SKM-1 (cell line): Measurements from ENCODE around the gene TNRC18.
"Not testable (repeated sequence)": the region's sequence is repeated elsewhere in the genome, so short reads cannot be mapped to it uniquely, and the experiment has no call there.

Experiments used
- DNase-seq: peaks from one replicate; lab custom pipeline; 2025; ENCODE audit not compliant: unreplicated experiment; lab: John Stamatoyannopoulos, UW

The TNRC18 gene

DNA sequence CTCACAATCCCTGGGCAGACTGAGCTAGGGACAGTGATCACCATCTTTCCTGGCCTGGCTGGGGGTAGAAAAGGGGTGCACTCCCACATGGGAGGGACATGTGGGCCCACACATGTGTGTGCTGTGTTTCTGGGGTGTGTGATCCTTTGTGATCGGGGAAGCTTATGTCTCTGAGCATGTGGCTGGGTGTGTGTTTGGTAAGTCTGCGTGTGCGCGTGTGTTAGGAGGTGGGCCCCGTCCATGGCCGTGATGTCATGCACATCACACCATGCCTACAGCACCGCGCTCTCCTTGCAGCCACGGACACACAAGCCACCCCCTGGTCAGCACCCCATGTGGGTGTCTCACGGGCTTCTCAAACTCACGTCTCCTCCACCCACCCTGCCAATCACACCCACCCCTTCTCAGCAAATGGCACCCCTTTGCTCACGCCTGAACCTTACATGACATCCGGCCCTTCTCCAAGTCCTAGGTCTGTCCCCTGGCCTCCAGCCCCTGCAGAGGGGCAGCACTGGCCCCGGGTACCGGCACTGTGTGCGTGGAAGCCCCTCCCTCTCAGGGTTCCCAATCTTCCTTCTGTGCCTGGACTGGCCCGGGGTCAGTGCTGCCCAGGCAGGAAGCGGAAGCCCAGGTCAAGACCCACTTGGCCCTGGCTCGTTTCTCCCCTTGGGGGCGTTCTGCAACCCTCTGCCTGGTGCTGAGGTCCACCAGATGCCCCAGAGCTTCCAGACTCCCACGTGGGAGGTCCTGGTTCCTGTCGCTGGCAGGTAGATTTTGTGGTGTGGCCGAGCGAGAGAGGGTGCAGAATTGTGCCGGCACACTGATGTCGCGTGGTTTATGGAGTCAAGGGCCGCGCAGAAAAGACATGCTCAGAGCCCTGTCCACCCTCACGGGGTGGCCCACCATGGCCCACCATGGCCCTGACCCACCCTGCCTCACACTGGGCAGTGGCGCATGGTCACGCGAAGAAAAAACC lies 128.3 kb downstream of the TNRC18 start:
- DNase-seq, result no peak

DNA sequence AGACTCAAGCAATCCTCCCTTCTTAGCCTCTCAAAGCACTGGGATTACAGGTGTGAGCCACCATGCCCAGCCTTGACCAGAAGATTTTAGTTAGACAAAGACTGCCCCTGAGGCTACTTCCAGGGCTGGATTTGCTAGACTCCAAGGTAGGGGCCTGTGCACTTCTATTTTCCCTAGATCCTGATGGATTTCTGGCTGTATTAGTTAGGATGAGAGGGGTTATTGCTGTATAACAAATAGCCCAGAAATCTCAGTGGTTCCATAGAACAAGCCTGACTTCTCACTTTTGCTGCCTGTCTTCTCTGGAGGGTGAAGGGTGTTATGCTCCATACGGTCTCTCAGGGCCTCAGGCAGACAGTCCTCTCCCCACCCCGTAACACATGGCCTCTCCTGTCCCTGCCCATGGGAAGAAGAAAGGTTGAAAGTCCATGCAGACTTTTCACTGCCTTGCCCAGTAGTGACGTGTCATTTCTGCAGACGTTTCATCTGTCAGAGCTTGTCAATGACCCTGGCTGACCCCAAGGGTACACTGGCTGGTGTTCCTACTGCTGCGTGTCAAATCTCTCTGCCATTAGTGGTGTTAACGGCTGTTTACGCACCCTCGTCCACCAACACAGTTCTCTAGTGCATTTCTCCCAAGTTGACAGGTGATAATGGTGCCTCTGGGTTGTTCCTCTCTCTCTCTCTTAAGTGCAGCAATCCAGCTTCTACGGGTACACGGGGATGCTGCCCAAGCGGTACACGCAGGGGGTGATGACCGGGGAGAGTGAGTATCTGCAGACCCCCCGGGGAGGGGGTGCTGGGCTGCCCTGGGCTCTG lies 129.3 kb downstream of the TNRC18 start:
- no peak for DNase-seq

DNA sequence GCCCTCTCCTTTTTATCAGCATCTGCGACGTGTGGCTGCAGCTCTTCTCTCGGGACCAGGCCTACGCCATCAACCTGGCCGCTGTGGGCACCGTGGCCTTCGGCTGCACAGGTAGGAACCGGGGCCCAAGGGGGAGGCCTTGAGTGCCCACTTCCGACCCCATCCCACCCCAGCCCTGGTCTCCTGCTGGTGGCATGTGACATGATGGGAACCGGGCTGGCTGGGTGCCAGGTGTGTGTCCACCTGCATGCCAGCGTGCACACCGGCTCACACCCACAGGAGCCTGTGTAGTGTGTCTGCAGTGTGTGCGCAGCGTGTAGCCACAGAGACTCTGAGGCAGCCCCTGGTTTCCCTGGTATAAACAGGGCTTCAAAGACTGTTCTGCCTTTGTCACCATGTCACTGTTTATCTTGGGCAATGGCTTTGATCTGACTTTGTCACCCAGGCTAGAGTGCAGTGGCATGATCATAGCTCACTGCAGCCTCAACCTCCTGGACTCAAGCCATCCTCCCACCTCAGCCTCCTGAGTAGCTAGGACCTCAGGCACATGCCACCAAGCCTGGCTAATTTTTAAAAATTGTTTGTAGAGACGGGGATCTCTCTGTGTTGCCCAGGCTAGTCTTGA lies 131.8 kb downstream of the TNRC18 start:
- DNase-seq, result not testable (repeated sequence)

DNA sequence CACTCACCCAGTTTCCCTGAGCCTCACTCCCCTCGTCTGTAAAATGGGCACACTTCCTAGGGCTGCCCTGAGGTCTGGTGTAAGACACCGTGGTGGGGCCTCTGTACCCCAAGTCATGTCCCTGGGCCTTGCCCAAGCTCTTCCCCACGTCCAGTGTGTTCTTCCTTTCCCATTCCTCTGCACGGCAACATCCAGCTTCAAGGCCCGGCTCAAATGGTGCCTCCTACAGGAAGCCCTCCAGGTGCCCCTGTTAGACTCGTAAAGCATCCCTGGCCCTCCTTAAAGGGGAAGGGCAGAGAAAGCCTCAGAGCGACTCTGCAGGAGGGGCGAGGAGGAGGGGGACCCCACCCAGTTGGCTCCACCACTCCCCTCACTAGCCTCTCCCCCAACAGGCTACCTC lies 132.3 kb downstream of the TNRC18 start:
- no peak for DNase-seq

DNA sequence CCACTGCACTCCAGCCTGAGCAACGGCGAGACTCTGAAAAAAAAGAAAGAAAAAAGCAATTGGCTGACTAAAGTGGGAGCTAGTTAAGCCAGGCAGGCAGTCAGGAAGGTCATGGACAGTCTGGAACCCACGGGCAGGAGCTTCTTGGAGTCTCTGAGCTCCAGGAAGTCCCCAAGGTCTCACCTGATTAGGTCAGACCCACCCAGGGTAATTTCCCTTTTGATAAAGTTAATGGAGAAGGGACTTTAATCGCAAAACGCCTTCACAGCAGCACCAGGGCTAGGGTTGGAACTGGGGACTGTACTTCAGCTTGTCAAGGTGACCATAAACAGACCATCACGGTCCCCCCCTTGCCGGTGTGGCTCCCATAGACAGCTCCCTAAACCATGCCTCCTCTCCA lies 134.3 kb downstream of the TNRC18 start:
- no peak for DNase-seq

DNA sequence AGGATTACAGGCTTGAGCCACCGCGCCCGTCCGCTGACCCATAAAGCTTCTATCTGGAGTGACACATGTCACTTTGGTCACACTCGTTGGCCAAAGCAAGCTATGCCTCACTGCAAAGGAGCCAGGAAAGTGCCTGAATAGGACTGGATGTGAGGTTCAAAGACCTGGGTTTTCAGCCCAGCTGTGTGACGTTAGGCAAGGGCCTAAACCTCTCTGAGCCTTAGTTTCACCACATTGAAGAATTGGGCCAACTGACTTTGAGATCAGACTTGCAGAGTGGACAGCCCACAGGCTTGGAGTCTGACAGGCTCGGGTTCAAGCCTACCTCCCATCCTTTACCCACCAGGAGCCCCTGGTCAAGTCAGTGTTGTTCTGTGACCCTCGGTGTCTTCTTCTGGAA lies 135.1 kb downstream of the TNRC18 start:
- DNase-seq, result not testable (repeated sequence)

DNA sequence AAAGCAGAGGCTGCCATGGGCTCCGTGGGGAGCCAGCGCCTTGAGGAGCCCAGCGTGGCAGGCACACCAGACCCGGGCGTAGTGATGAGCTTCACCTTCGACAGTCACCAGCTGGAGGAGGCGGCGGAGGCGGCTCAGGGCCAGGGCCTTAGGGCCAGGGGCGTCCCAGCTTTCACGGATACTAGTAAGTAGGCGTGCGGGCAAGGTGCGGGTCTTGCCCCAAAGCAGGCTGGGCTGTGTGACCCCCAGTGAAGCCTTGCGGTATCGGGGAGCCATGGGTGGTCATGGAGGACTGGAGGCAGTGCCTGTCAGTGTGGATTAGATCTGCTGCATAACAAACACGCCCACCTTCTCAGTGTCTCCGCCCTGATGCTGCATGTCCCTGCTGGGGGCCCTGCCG lies 135.8 kb downstream of the TNRC18 start:
- no peak for DNase-seq

DNA sequence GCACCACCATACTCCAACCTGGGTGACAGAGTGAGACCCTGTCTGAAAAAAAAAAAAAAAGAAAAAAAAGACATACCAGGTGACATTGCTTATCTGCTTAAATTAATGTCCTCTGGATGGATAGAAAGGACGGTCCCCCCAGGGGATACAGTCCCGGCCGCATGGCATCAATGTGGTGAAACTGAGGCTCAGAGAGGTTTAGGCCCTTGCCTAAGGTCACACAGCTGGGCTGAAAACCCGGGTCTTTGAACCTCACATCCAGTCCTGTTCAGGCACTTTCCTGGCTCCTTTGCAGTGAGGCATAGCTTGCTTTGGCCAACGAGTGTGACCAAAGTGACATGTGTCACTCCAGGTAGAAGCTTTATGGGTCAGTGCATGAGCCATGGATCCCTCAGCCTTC lies 136.3 kb downstream of the TNRC18 start:
- DNase-seq, result not testable (repeated sequence)

DNA sequence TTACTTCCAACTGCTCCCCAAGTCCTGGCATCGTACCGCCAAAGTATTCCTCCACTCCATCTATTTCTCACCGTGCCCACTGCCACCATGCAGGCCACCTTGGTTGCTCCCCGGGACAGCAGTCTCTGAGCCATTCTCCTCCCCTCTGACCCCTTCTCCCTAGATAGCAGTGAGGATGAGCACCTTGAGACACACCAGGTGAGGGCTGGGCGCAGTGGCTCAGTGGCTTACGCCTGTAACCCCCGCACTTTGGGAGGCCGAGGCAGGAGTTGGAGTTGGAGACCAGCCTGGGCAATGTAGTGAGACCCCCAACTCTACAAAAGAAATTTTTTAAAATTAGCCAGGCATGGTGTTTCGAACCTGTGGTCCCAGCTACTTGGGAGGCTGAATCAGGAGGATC lies 136.7 kb downstream of the TNRC18 start:
- no peak for DNase-seq

DNA sequence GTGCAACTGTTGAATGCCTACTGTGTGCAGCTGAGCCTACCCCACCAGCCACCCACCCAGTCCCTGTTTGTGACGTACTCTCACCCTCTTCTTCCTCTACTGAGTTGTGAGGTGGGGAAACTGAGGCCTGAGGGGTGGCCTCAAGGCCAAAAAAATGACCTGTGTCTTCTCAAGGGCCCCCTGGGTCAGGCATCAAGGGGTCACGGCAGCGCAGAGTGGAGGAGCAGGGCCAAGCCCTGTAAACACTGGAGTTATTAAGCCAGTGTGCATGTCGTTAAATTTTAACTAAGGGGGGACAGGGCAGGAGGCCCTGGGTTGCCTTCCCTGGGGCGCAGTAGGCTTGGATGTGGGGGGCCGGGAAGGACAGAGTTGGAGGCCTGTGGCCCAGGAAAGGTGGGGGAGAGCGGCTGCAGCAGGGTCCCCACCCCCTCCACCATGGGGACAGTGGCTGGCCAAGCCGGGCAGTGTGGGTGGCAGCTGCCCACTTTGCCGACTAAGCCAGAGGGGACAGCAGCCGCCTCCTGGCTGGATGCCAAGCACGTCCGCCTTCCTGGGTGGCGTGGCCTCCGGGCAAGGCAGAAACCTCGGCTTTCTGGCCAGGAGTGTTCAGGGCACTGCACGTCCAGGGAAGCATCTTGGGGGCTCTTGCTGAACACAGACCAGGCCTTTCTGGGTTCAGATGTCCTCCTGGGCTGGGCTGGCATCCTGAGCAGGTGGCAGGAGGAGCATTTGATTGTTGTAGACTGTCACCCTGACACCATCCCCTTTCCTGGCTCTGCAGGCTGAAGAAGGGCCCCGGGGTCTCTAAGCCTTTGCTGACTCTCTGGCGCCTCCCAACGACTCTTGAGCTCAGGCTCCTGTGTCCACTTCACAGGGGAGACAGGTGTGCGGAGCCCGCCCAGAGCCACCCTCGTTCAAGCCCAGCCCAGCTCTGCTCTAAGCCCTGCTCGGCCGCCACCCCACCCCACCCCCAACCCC lies 139.0 kb downstream of the TNRC18 start:
- no peak for DNase-seq

DNA sequence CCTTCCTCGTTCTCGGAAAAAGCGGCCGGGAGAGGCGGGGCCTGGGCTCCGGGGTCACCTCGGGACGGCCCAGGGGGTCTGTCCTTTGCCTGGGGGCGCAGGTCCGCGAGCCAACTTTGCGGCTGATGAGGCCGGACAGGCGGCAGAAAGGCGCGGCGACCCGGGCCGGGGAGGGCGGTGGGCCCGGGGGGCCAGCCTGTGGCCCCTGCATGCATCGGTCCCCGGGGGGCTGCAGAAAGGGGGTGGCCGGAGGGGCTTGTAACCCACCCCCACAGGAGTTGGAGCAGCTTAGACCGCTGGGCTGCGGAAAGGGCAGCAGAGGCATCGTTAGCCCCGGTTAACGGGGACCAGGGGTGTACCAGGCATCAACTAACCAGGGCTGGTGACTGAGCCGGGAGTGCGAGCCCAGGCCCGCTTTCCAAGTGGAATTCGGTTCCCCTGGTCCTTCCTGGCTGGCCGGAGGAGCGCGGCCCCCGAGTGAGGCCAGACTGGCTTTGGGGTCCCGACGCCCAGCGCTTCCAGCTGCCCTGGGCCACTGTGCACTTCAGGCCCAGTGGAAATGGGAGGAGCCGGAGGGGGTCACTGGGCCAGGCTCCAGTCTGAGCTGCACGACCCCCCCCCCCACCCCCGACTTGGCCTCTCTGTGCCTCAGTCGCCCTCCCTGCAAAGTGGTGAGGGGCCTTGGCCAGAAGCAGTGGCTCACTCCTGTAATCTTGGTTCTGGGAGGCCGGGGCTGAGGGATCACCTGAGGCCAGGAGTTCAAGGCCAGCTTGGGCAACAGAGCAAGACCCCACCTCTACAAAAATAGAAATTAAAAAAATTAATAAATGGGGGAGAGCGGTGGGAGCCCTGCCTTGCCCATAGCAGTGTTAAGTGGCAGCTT lies 140.0 kb downstream of the TNRC18 start:
- DNase-seq, result no peak

DNA sequence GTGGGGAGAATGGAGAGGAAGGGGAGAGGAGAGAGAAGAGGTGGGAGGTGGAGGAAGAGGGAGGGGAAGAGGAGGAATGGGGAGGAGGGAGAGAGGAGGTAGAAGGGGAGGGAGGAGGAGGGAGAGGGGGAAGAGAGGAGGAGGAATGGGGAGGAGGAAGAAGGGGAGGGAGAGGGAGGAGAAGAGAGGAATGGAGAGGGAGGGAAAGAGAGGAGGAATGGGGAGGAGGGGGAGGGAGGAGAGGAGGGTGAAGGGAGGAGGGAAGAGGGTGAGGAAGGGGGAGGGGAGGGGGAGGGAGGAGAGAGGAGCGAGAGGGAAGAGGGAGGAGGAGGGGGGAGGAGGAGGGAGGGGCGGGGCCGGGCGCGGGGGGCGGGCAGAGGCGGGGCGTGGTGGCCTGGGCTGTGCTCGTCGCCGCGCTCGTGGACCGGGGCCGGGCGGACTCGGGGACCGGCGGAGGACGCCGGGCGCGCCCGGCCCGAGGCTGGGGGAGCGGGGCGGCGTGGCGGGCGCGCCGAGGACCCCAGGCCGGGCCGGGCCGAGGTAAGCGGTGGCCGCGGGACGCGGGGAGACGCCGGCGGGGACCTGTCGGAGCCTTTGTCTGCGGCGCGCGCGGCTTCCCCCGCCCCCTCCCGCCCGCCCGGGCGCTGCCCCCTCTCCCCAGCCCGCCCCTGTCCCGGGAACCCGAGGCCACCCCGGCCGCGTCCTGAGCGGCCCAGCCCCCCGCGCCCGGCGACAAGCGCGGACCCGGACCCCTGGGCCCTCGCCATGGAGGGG lies 140.9 kb downstream of the TNRC18 start, which contains the start of gene SLC29A4:
Gene SLC29A4, plus strand, starts transcription at position 401 of the 774 bp plus-strand sequence. CDS start 4,874 bp downstream, outside the sequence.
- DNase-seq, result no peak

DNA sequence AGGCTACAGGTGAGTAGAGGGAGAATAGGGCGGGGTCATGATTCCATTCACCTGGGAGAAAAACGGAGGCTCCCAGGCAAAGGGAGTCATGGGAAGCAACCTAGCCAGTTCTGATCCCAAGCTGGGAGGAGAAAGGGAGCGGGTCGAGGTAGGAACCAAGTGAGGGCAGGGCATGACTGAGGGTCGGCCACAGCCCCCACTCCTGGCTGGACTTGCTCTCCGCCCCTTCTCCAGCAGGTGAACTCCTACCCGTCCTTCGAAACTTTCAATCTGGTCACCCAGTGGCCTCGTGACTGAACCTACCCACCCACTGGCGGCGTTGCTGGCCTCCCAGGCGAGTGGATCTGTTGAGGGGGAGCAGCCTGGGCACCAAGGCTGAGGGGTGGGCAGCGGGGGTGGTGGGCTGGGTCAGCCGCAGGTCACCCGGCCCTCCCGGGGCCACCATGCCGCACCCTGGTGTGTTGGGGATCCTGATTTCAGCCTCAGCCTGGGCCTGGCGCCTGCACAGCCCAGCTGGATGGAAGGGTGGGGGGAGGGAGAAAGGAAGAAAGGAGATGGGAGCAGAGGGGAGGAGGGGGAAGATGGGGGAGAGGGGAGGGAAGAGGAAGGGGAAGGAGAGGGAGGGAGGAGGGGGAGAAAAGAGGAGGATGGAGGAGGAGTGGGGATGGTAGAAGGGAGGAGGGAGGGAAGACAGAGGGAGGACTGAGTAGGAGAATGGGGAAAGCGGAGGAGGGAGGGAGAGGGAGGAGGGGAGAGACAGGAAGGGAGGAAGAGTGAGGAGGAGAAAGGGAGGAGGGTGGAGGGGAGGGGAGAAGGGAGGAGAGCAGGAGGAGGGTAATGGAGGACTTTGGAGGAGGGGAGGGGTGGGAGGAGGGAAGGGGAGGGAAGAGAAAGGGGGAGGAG lies 141.8 kb downstream of the TNRC18 start:
- DNase-seq, result not testable (repeated sequence)

DNA sequence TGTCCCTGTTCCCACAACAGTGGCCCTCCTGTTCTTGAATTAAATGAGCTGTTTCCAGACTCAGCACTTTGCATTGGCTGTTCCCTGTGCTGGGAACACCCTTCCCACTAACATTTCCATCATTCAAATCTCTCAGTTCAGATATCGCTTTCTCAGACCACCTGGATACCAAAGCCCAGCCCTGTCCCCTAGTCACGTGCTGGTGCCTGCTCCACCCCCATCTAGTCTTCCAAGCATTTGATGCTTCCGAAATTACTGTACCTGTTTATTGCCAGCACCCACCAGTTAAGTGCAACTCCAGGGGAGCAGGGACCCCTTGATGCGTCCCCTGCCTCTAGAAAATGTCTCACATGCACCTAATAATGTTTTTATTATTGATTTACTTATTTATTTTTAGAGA lies 143.9 kb downstream of the TNRC18 start:
- no peak for DNase-seq

DNA sequence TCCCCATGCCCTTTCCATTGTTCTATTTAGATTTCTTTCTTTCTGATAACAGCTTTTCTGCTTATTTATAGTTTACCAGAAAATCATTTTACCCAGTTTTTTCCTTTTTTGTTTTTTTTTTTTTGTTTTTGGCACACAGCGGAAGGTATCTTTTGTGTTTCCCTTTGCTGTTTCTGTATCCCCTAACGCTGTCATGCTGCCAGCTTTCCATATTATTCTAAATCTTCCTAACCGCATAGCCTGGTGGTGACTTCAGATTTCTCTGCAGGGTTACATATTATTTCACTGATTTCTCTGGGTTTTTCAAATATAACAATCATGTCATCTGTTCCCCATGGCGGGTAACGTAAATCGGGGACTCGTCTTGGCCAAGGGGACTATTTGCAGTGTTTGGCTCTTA lies 144.9 kb downstream of the TNRC18 start:
- no peak for DNase-seq

DNA sequence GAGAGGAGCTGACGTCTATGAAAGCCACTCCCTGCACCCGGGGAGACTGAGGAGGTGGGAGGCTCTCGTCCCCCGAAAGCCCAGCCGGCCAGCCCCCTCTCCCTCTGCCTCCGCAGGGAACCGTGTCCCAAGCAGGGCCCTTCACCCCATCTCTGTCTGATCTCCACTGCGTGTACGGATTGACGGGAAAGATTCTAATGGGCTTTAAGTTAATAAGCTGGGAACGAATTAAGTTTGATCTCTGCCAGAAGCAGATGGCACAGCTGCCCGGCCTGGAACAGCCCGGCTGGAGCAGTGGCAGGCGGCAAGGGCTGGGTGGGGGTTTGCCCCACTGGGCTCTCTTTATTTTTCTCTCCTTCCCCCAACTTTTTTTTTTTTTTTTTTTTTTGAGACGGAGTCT lies 147.0 kb downstream of the TNRC18 start:
- no peak for DNase-seq

DNA sequence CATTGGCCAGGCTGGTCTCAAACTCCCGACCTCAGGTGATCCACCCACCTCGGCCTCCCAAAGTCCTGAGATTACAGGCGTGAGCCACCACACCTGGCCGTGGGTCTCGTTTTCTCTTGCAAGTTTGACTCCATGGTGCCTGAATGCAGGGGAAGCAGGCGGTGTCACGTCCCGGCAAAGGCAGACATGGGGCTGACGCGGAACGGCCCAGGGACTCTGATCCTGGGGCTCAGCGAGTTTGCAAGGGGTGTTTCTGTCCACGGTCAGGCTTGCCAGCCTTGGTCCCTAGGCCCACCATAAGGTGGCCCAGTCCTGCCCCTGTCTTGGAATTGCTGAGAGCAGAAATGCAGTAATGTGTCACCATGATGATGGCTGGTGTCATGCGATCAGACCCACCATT lies 147.5 kb downstream of the TNRC18 start:
- DNase-seq, result not testable (repeated sequence)
